Adrenal gland (tissue), 5 donors: ENCODE measurements around the gene LMF1.

ENCODE experiments used
- CTCF ChIP-seq, 6 experiments: fragments of 450-650 bp in 4 of 6; fragments of 200-600 bp in 2 of 6; sonication (generic) in 1 of 6; IDR thresholded peaks; 1 replicate in 5 of 6; 2 replicates in 1 of 6; pipeline versions ENCODE4 v1.5.1 to v1.8.0; 2016 to 2021; ENCODE audit warnings: antibody characterized with exemption in 6 of 6, mild to moderate bottlenecking in 2 of 6, moderate library complexity in 1 of 6
- POLR2A ChIP-seq, 2 donors: fragments of 450-650 bp; IDR thresholded peaks; one replicate each; pipeline ENCODE4 v1.6.1; 2017; ENCODE audit warnings: antibody characterized with exemption in 2 of 2, mild to moderate bottlenecking in 2 of 2, moderate library complexity in 1 of 2
- donor health status: DM: no; HTN: no; CAD: no.

- TF ChIP-seq POLR2A (IDR thresholded peaks at IDR 0.05) (no peak), CTCF (IDR thresholded peaks at IDR 0.05) (no peak)
These were observed 79.4 kb downstream of the LMF1 start for GRCh38 chr16:891353-891740.
